Effector memory CD8-positive, alpha-beta T cell (primary cell): Measurements from ENCODE around the gene RGPD5.
"Not testable (repeated sequence)": the region's sequence is repeated elsewhere in the genome, so short reads cannot be mapped to it uniquely, and the experiment has no call there.

Experiments
- ATAC-seq: fragments of 150-1000 bp; cut with Tn5 transposase; replicated peaks from 2 replicates; pipeline ENCODE4 v1.10.0; 2021; ENCODE audit warnings: mild to moderate bottlenecking, moderate library complexity
- DNase-seq, 3 experiments: peaks; one replicate each; pipeline ENCODE4 v3.0.0; 2021
- H3K27ac Mint-ChIP-seq, 2 donors: one replicate each; pipeline ENCODE4 v1.8.0; 2022; ENCODE audit warnings: mild to moderate bottlenecking in 2 of 2, mixed read lengths in 2 of 2, moderate library complexity in 2 of 2
- H3K27me3 Mint-ChIP-seq, 2 donors: one replicate each; pipeline ENCODE4 v1.8.0; 2022; ENCODE audit warnings: mixed read lengths in 2 of 2
- H3K36me3 Mint-ChIP-seq: one replicate; pipeline ENCODE4 v1.8.0; 2022; ENCODE audit warnings: mild to moderate bottlenecking, moderate library complexity, mixed read lengths; ENCODE audit not compliant: insufficient read depth
- H3K4me1 Mint-ChIP-seq, 2 donors: one replicate each; pipeline ENCODE4 v1.8.0; 2022; ENCODE audit warnings: low read depth in 2 of 2, mixed read lengths in 2 of 2
- H3K4me3 Mint-ChIP-seq, 2 donors: one replicate each; pipeline ENCODE4 v1.8.0; 2022; ENCODE audit warnings: mild to moderate bottlenecking in 2 of 2, mixed read lengths in 2 of 2, moderate library complexity in 2 of 2
- H3K9me3 Mint-ChIP-seq, 2 donors: one replicate each; pipeline ENCODE4 v1.8.0; 2022; ENCODE audit warnings: mixed read lengths in 2 of 2

RGPD5 gene

GRCh38 chr2:109898462-109899336 is 104.6 kb downstream of the RGPD5 start, which contains the start of gene LIMS3:
LIMS3 (plus strand) TSS chr2:109898688; CDS start chr2:109898729, 41 bp downstream.
- DNase-seq, H3K4me1 Mint-ChIP-seq, H3K4me3 Mint-ChIP-seq, H3K36me3 Mint-ChIP-seq, H3K9me3 Mint-ChIP-seq, H3K27ac Mint-ChIP-seq, ATAC-seq, H3K27me3 Mint-ChIP-seq: not testable (repeated sequence)

- not testable (repeated sequence) for H3K27me3 Mint-ChIP-seq, H3K4me1 Mint-ChIP-seq, ATAC-seq, H3K36me3 Mint-ChIP-seq, DNase-seq, H3K9me3 Mint-ChIP-seq, H3K4me3 Mint-ChIP-seq, H3K27ac Mint-ChIP-seq
Observed at GRCh38 chr2:109905796-109906195, 111.7 kb downstream of the RGPD5 start.
